ENCODE data around the gene NALCN.

The NALCN gene

DNA sequence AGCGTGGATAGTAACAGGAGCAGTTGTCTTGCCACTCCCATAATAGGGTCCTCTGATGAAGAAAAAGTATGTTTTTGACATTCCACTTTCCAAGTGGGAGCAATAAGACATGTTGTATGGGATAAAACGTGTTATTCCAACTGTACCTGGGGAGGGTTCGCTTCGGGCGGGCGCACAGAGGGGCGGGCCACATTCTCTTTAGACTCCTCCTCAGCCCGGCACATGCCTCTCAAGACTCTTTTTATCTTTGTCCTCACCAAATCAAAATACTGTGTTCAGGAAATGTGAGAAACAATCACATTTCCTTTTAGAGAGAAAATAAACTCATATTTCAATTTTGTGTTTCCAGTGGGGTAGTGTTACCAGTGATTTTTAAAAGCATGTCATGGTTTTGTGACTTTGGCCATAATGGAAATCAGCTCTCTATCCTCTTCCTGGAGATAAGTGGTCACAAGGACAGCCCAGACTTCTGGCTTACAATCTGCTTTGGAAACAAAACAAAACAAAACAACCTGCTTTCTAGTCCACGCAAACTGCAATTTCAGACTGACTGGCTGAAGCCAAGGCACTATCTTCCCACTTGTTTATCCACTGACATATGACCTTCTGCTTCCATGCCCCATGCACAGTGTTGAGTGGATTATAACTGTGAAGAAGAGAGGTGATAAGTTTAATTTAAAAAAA, 276.1 kb downstream of the NALCN start:
- no peak overlapping the region for H2BK12ac ChIP-seq (ENCODE audit: low read length in 2 of 2)
- H3K23ac ChIP-seq (ENCODE audit: low read length in 2 of 2), result no peak overlapping the region
- no peak overlapping the region for H3K4me2 ChIP-seq (ENCODE audit: low read length, poor library complexity, severe bottlenecking)
- no peak overlapping the region for H2BK120ac ChIP-seq (ENCODE audit: low read depth, low read length)
- no peaks in the 10 kb centered on the region for H3K4me1 ChIP-seq (ENCODE audit: control insufficient read depth, insufficient read depth, low read depth, low read length)
- H3K36me3 ChIP-seq (ENCODE audit: control insufficient read depth in 1 of 2, insufficient read depth in 2 of 2, low read depth in 1 of 2, low read length in 2 of 2), result no peaks in the 10 kb centered on the region
- no peak overlapping the region for H3K18ac ChIP-seq (ENCODE audit: low read depth in 1 of 2, low read length in 2 of 2)
- no peak overlapping the region for H2AFZ ChIP-seq (ENCODE audit: low read depth, low read length)
- H4K8ac ChIP-seq (ENCODE audit: low read length), result no peak overlapping the region
- WGBS, result 92% methylated on average over 7 of the region's 9 CpGs
- peaks cover 0 to 6% of the 10 kb centered on the region in 2 experiments for H3K27me3 ChIP-seq (ENCODE audit: control insufficient read depth in 1 of 2, insufficient read depth in 1 of 2, low read length in 2 of 2)
- H3K79me1 ChIP-seq (replicated peaks; ENCODE audit: low read length, poor library complexity, severe bottlenecking), result no peaks in the 10 kb centered on the region
- no peak overlapping the region for H2BK5ac ChIP-seq (ENCODE audit: low read depth, low read length, poor library complexity, severe bottlenecking)
- H3K27ac ChIP-seq (ENCODE audit: low read length, poor library complexity, severe bottlenecking), result no peak overlapping the region
- H3K9ac ChIP-seq (ENCODE audit: low read length), result no peak overlapping the region
- H2BK15ac ChIP-seq (ENCODE audit: low read depth, poor library complexity, severe bottlenecking), result no peak overlapping the region
- no peak overlapping the region for H3K4ac ChIP-seq (ENCODE audit: low read depth in 1 of 2, low read length in 2 of 2)
- no peak overlapping the region for H3K14ac ChIP-seq (ENCODE audit: low read length in 2 of 2)
- no peak for DNase-seq
- H4K91ac ChIP-seq (ENCODE audit: low read length), result no peak overlapping the region
- H2AK5ac ChIP-seq (ENCODE audit: low read length, severe bottlenecking), result no peak overlapping the region
- no peak overlapping the region for H3K4me3 ChIP-seq (ENCODE audit: insufficient read depth in 1 of 2, low read depth in 1 of 2, low read length in 2 of 2)
- H3K9me3 ChIP-seq (ENCODE audit: control insufficient read depth, low read length), result no peaks in the 10 kb centered on the region

DNA sequence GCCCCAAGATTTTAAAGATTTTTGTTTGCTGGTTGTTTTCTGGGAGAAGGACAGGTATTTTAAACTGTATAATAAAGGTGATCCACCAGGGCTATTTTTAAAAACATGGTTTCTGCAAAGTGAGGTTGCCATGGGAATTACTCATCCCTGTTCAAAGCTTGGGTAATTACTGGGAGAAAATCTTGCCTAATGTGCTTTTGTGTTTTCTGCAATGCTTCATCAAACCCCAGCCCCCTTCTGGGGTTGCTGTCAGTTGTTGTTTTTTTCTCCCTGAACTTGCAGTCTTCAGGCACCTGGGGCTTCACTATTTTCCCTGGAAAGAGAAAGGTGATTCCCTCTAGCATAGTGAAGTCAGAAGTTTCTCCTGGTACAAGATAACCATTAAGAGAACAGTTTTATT, 277.2 kb downstream of the NALCN start:
- Histone ChIP-seq H3K14ac (ENCODE audit: low read length in 2 of 2) (no peak overlapping the region), H3K36me3 (ENCODE audit: control insufficient read depth in 1 of 2, insufficient read depth in 2 of 2, low read depth in 1 of 2, low read length in 2 of 2) (no peaks in the 10 kb centered on the region), H3K4ac (ENCODE audit: low read depth in 1 of 2, low read length in 2 of 2) (no peak overlapping the region), H3K9me3 (ENCODE audit: control insufficient read depth, low read length) (no peaks in the 10 kb centered on the region), H3K18ac (ENCODE audit: low read depth in 1 of 2, low read length in 2 of 2) (no peak overlapping the region), H4K91ac (ENCODE audit: low read length) (no peak overlapping the region), H3K9ac (ENCODE audit: low read length) (no peak overlapping the region), H3K27ac (ENCODE audit: low read length, poor library complexity, severe bottlenecking) (no peak overlapping the region), H3K4me3 (ENCODE audit: insufficient read depth in 1 of 2, low read depth in 1 of 2, low read length in 2 of 2) (no peak overlapping the region), H4K8ac (ENCODE audit: low read length) (no peak overlapping the region), H2BK15ac (ENCODE audit: low read depth, poor library complexity, severe bottlenecking) (no peak overlapping the region), H3K27me3 (ENCODE audit: control insufficient read depth in 1 of 2, insufficient read depth in 1 of 2, low read length in 2 of 2) (peaks cover 0 to 6% of the 10 kb centered on the region in 2 experiments), H2AK5ac (ENCODE audit: low read length, severe bottlenecking) (no peak overlapping the region), H2BK120ac (ENCODE audit: low read depth, low read length) (no peak overlapping the region), H3K79me1 (replicated peaks; ENCODE audit: low read length, poor library complexity, severe bottlenecking) (no peaks in the 10 kb centered on the region), H2AFZ (ENCODE audit: low read depth, low read length) (no peak overlapping the region), H3K4me1 (ENCODE audit: control insufficient read depth, insufficient read depth, low read depth, low read length) (no peaks in the 10 kb centered on the region), H2BK5ac (ENCODE audit: low read depth, low read length, poor library complexity, severe bottlenecking) (no peak overlapping the region), H2BK12ac (ENCODE audit: low read length in 2 of 2) (no peak overlapping the region), H3K23ac (ENCODE audit: low read length in 2 of 2) (no peak overlapping the region), H3K4me2 (ENCODE audit: low read length, poor library complexity, severe bottlenecking) (no peak overlapping the region)
- peak; percentile 6 for DNase-seq

DNA sequence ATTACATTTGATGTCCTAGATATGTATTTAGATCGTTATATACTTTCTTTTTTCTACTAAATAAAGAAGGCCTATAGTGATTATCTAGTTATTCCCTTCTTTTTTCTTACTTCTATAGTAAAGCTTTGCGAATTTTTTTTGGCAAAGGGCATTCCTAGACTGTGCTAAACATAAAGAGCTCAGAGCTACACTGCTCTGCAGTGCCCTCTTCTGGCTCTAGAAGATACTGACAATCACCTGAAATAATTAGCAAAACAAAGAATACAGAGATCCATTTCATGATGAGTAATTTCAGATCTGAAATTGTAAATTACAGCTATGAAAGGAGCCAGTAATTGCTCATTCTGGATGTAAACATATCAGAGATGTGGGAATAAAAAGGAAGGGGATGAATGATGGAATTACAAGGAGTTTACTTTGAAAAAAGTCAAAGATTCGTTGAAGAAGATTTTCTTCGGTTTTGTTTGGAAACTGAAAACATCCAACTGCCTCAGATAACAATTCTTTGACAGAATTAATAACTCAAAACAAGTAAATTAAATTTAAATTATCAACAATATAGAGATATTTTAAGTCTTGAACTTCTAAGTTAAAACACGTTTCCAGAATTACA, 288.5 kb downstream of the NALCN start:
- Histone ChIP-seq H2BK5ac (ENCODE audit: low read depth, low read length, poor library complexity, severe bottlenecking) (no peak overlapping the region), H3K18ac (ENCODE audit: low read depth in 1 of 2, low read length in 2 of 2) (no peak overlapping the region), H3K4me1 (ENCODE audit: control insufficient read depth, insufficient read depth, low read depth, low read length) (no peaks in the 10 kb centered on the region), H2AFZ (ENCODE audit: low read depth, low read length) (no peak overlapping the region), H3K23ac (ENCODE audit: low read length in 2 of 2) (no peak overlapping the region), H3K27ac (ENCODE audit: low read length, poor library complexity, severe bottlenecking) (no peak overlapping the region), H3K27me3 (ENCODE audit: control insufficient read depth in 1 of 2, insufficient read depth in 1 of 2, low read length in 2 of 2) (no peaks in the 10 kb centered on the region), H3K9ac (ENCODE audit: low read length) (no peak overlapping the region), H3K4me2 (ENCODE audit: low read length, poor library complexity, severe bottlenecking) (no peak overlapping the region), H2AK5ac (ENCODE audit: low read length, severe bottlenecking) (no peak overlapping the region), H3K79me1 (replicated peaks; ENCODE audit: low read length, poor library complexity, severe bottlenecking) (no peaks in the 10 kb centered on the region), H3K4me3 (ENCODE audit: insufficient read depth in 1 of 2, low read depth in 1 of 2, low read length in 2 of 2) (no peak overlapping the region), H2BK120ac (ENCODE audit: low read depth, low read length) (no peak overlapping the region), H3K4ac (ENCODE audit: low read depth in 1 of 2, low read length in 2 of 2) (no peak overlapping the region), H3K14ac (ENCODE audit: low read length in 2 of 2) (no peak overlapping the region), H4K8ac (ENCODE audit: low read length) (no peak overlapping the region), H2BK12ac (ENCODE audit: low read length in 2 of 2) (no peak overlapping the region), H3K36me3 (ENCODE audit: control insufficient read depth in 1 of 2, insufficient read depth in 2 of 2, low read depth in 1 of 2, low read length in 2 of 2) (no peaks in the 10 kb centered on the region), H2BK15ac (ENCODE audit: low read depth, poor library complexity, severe bottlenecking) (no peak overlapping the region), H3K9me3 (ENCODE audit: control insufficient read depth, low read length) (no peaks in the 10 kb centered on the region), H4K91ac (ENCODE audit: low read length) (no peak overlapping the region)
- 80% methylated on average over 1 of the region's 5 CpGs for WGBS
- peak; percentile 57 for DNase-seq

DNA sequence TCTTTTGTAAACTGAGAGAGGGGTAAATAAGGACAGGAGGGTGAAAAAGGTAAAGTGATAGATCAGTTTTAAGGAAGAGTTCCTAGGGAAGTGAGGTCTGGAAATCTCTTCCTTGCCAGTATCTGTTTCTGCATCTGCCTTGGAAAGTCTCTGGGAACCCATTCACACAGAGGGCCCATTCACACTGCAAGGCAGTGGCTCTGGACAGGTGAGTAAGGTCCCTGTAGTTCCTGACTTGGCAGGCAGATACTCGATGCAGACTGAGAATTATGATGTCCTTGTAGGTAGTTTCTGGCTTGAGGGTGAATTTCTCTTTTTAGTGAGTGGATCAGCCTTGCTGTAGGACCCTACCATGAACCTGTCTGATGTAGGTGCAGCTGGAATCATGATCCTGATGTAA, 293.3 kb downstream of the NALCN start:
- Histone ChIP-seq H3K27me3 (ENCODE audit: control insufficient read depth in 1 of 2, insufficient read depth in 1 of 2, low read length in 2 of 2) (no peaks in the 10 kb centered on the region), H2AK5ac (ENCODE audit: low read length, severe bottlenecking) (no peak overlapping the region), H3K18ac (ENCODE audit: low read depth in 1 of 2, low read length in 2 of 2) (no peak overlapping the region), H4K8ac (ENCODE audit: low read length) (no peak overlapping the region), H3K9ac (ENCODE audit: low read length) (no peak overlapping the region), H3K4me2 (ENCODE audit: low read length, poor library complexity, severe bottlenecking) (no peak overlapping the region), H3K23ac (ENCODE audit: low read length in 2 of 2) (no peak overlapping the region), H3K4me1 (ENCODE audit: control insufficient read depth, insufficient read depth, low read depth, low read length) (no peaks in the 10 kb centered on the region), H3K79me1 (replicated peaks; ENCODE audit: low read length, poor library complexity, severe bottlenecking) (no peaks in the 10 kb centered on the region), H4K91ac (ENCODE audit: low read length) (no peak overlapping the region), H2AFZ (ENCODE audit: low read depth, low read length) (no peak overlapping the region), H2BK120ac (ENCODE audit: low read depth, low read length) (no peak overlapping the region), H3K36me3 (ENCODE audit: control insufficient read depth in 1 of 2, insufficient read depth in 2 of 2, low read depth in 1 of 2, low read length in 2 of 2) (no peaks in the 10 kb centered on the region), H3K4ac (ENCODE audit: low read depth in 1 of 2, low read length in 2 of 2) (no peak overlapping the region), H3K14ac (ENCODE audit: low read length in 2 of 2) (no peak overlapping the region), H2BK5ac (ENCODE audit: low read depth, low read length, poor library complexity, severe bottlenecking) (no peak overlapping the region), H3K9me3 (ENCODE audit: control insufficient read depth, low read length) (no peaks in the 10 kb centered on the region), H3K4me3 (ENCODE audit: insufficient read depth in 1 of 2, low read depth in 1 of 2, low read length in 2 of 2) (no peak overlapping the region), H2BK12ac (ENCODE audit: low read length in 2 of 2) (no peak overlapping the region), H3K27ac (ENCODE audit: low read length, poor library complexity, severe bottlenecking) (no peak overlapping the region), H2BK15ac (ENCODE audit: low read depth, poor library complexity, severe bottlenecking) (no peak overlapping the region)
- no peak for DNase-seq
- 69% methylated on average over 1 of the region's 1 CpG for WGBS

Data from mesenchymal stem cell (in vitro differentiated cells and primary cell).